Mucosa of stomach (tissue), 1 donor: ENCODE data around the gene MICALL1.

ENCODE experiments used
- H3K27me3 ChIP-seq: one replicate; pipeline ENCODE4 v1.7.0; 2013; ENCODE audit warnings: mild to moderate bottlenecking, low read length; ENCODE audit not compliant: control insufficient read depth, insufficient read depth
- H3K36me3 ChIP-seq: one replicate; pipeline ENCODE4 v1.7.0; 2013; ENCODE audit warnings: low read length; ENCODE audit not compliant: control insufficient read depth, insufficient read depth
- H3K4me1 ChIP-seq: one replicate; pipeline ENCODE4 v1.7.0; 2013; ENCODE audit warnings: mild to moderate bottlenecking, low read length; ENCODE audit not compliant: control insufficient read depth, insufficient read depth
- H3K4me3 ChIP-seq: one replicate; pipeline ENCODE4 v1.7.0; 2013; ENCODE audit warnings: low read length
- H3K9ac ChIP-seq: one replicate; pipeline ENCODE4 v1.7.0; 2013; ENCODE audit warnings: mild to moderate bottlenecking, low read length, moderate library complexity
- H3K9me3 ChIP-seq: one replicate; pipeline ENCODE4 v1.7.0; 2013; ENCODE audit warnings: mild to moderate bottlenecking, low read length, moderate library complexity; ENCODE audit not compliant: control insufficient read depth
- donor health status: Pancreatic carcinoma.

MICALL1 gene

GRCh38 chr22:37924386-37925065 lies 18.4 kb downstream of the MICALL1 start:
- H3K4me1 ChIP-seq = peaks cover 29% of the 10 kb centered on the region
- H3K36me3 ChIP-seq = peaks cover 8% of the 10 kb centered on the region
- no peaks in the 10 kb centered on the region for H3K9me3 ChIP-seq

GRCh38 chr22:37925330-37925729 lies 19.2 kb downstream of the MICALL1 start:
- no peak overlapping the region for H3K9ac ChIP-seq
- H3K36me3 ChIP-seq = peaks cover 8% of the 10 kb centered on the region
- no peak overlapping the region for H3K4me3 ChIP-seq
- H3K9me3 ChIP-seq = no peaks in the 10 kb centered on the region
- H3K4me1 ChIP-seq = peaks cover 37% of the 10 kb centered on the region
- no peaks in the 10 kb centered on the region for H3K27me3 ChIP-seq

More at GRCh38 chr22:37924386-37925065, 18.4 kb downstream of the MICALL1 start:
- Histone ChIP-seq H3K9ac (peak overlapping the region; percentile 17), H3K4me3 (no peak overlapping the region), H3K27me3 (no peaks in the 10 kb centered on the region)

GRCh38 chr22:37925767-37926166 lies 19.7 kb downstream of the MICALL1 start:
- H3K4me3 ChIP-seq = no peak overlapping the region
- H3K4me1 ChIP-seq = peaks cover 41% of the 10 kb centered on the region
- peaks cover 8% of the 10 kb centered on the region for H3K36me3 ChIP-seq
- no peaks in the 10 kb centered on the region for H3K9me3 ChIP-seq
- H3K27me3 ChIP-seq = no peaks in the 10 kb centered on the region
- no peak overlapping the region for H3K9ac ChIP-seq

GRCh38 chr22:37926358-37926757 lies 20.3 kb downstream of the MICALL1 start:
- H3K4me1 ChIP-seq = peaks cover 45% of the 10 kb centered on the region
- H3K27me3 ChIP-seq = no peaks in the 10 kb centered on the region
- no peaks in the 10 kb centered on the region for H3K9me3 ChIP-seq
- H3K36me3 ChIP-seq = peaks cover 8% of the 10 kb centered on the region
- H3K4me3 ChIP-seq = no peak overlapping the region
- H3K9ac ChIP-seq = no peak overlapping the region

GRCh38 chr22:37926771-37927636 lies 20.9 kb downstream of the MICALL1 start:
- no peaks in the 10 kb centered on the region for H3K9me3 ChIP-seq
- H3K36me3 ChIP-seq = peaks cover 8% of the 10 kb centered on the region
- no peak overlapping the region for H3K4me3 ChIP-seq
- H3K27me3 ChIP-seq = no peaks in the 10 kb centered on the region
- peaks cover 51% of the 10 kb centered on the region for H3K4me1 ChIP-seq
- H3K9ac ChIP-seq = no peak overlapping the region

GRCh38 chr22:37927637-37927936 lies 21.5 kb downstream of the MICALL1 start:
- no peak overlapping the region for H3K4me3 ChIP-seq
- no peaks in the 10 kb centered on the region for H3K27me3 ChIP-seq
- peaks cover 56% of the 10 kb centered on the region for H3K4me1 ChIP-seq
- H3K9ac ChIP-seq = no peak overlapping the region
- H3K36me3 ChIP-seq = peaks cover 8% of the 10 kb centered on the region
- H3K9me3 ChIP-seq = no peaks in the 10 kb centered on the region

- Histone ChIP-seq H3K36me3 (peaks cover 16% of the 10 kb centered on the region), H3K9ac (no peak overlapping the region), H3K27me3 (no peaks in the 10 kb centered on the region), H3K4me1 (peaks cover 61% of the 10 kb centered on the region), H3K9me3 (no peaks in the 10 kb centered on the region), H3K4me3 (no peak overlapping the region)
Measured at GRCh38 chr22:37929390-37929789, 23.3 kb downstream of the MICALL1 start.

GRCh38 chr22:37930270-37930951 lies 24.3 kb downstream of the MICALL1 start:
- H3K9me3 ChIP-seq = no peaks in the 10 kb centered on the region
- no peak overlapping the region for H3K4me3 ChIP-seq
- H3K4me1 ChIP-seq = peaks cover 51% of the 10 kb centered on the region
- H3K9ac ChIP-seq = no peak overlapping the region
- H3K36me3 ChIP-seq = peaks cover 16% of the 10 kb centered on the region
- H3K27me3 ChIP-seq = no peaks in the 10 kb centered on the region

- no peak overlapping the region for H3K9ac ChIP-seq
- H3K27me3 ChIP-seq = no peaks in the 10 kb centered on the region
- H3K36me3 ChIP-seq = peaks cover 14% of the 10 kb centered on the region
- H3K4me1 ChIP-seq = peaks cover 50% of the 10 kb centered on the region
- H3K9me3 ChIP-seq = no peaks in the 10 kb centered on the region
- H3K4me3 ChIP-seq = no peak overlapping the region
Measured at GRCh38 chr22:37930952-37931440, 24.9 kb downstream of the MICALL1 start.

- peaks cover 8% of the 10 kb centered on the region for H3K36me3 ChIP-seq
- H3K4me3 ChIP-seq = no peak overlapping the region
- no peak overlapping the region for H3K9ac ChIP-seq
- peaks cover 50% of the 10 kb centered on the region for H3K4me1 ChIP-seq
- no peaks in the 10 kb centered on the region for H3K27me3 ChIP-seq
- no peaks in the 10 kb centered on the region for H3K9me3 ChIP-seq
Measured at GRCh38 chr22:37931893-37932389, 25.8 kb downstream of the MICALL1 start.

GRCh38 chr22:37932401-37932800 lies 26.3 kb downstream of the MICALL1 start:
- Histone ChIP-seq H3K4me1 (peaks cover 50% of the 10 kb centered on the region), H3K36me3 (peaks cover 8% of the 10 kb centered on the region), H3K4me3 (no peak overlapping the region), H3K9ac (no peak overlapping the region), H3K9me3 (no peaks in the 10 kb centered on the region), H3K27me3 (no peaks in the 10 kb centered on the region)
